ENCODE data around the gene RPRD1B.
A peak's percentile ranks its signal among the peaks of the same experiment; 100 is the strongest.

The RPRD1B gene

DNA sequence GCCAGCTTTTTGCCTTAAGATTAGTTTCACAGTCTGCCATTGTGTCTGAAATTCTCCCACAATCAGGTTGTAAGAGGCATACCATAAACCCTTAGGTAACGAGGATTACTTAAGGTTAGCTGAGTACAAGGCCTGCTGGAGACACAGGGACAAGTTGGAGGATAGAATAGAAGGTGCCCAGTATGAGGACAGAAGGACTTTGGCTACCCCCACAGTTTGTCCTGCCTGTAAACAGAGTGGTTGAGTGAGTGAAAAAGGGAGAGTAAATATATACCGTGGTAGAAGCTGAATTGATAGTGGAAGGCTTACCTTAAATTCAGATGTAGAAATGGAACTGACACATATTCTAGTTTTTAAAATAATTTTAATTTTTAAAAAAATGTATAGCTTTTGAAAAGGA lies 19.3 kb downstream of the RPRD1B start:
- TF ChIP-seq, protein P1, sequence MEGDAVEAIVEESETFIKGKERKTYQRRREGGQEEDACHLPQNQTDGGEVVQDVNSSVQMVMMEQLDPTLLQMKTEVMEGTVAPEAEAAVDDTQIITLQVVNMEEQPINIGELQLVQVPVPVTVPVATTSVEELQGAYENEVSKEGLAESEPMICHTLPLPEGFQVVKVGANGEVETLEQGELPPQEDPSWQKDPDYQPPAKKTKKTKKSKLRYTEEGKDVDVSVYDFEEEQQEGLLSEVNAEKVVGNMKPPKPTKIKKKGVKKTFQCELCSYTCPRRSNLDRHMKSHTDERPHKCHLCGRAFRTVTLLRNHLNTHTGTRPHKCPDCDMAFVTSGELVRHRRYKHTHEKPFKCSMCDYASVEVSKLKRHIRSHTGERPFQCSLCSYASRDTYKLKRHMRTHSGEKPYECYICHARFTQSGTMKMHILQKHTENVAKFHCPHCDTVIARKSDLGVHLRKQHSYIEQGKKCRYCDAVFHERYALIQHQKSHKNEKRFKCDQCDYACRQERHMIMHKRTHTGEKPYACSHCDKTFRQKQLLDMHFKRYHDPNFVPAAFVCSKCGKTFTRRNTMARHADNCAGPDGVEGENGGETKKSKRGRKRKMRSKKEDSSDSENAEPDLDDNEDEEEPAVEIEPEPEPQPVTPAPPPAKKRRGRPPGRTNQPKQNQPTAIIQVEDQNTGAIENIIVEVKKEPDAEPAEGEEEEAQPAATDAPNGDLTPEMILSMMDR (IDR thresholded peaks at IDR 0.05) = no peak

GRCh38 chr20:38054647-38055046 lies 21.1 kb downstream of the RPRD1B start:
- TF ChIP-seq, protein P1 (IDR thresholded peaks at IDR 0.05) = no peak

DNA sequence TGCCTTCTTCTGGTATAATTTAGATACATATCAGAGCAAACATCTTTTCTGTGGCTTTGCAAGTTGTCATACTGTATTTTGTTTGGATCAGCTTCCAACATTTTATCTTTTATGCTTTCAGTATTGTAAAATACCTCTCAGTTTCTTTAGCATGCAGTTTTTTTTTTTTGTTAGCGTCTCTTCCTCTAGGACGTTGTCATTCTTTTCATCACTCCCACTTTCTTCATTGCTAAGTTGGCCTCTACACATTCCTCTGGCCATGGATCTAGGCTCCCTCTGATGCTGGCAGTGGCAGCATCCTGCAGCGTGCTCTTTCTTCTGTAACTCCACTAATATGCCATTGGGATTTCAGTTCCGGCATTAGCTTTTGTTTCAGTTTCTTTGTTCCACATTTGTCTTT lies 21.7 kb downstream of the RPRD1B start:
- TF ChIP-seq, protein P1 (IDR thresholded peaks at IDR 0.05) = no peak

- TF ChIP-seq, protein P1 (IDR thresholded peaks at IDR 0.05) = no peak
Observed at GRCh38 chr20:38055848-38056247, 22.3 kb downstream of the RPRD1B start.

DNA sequence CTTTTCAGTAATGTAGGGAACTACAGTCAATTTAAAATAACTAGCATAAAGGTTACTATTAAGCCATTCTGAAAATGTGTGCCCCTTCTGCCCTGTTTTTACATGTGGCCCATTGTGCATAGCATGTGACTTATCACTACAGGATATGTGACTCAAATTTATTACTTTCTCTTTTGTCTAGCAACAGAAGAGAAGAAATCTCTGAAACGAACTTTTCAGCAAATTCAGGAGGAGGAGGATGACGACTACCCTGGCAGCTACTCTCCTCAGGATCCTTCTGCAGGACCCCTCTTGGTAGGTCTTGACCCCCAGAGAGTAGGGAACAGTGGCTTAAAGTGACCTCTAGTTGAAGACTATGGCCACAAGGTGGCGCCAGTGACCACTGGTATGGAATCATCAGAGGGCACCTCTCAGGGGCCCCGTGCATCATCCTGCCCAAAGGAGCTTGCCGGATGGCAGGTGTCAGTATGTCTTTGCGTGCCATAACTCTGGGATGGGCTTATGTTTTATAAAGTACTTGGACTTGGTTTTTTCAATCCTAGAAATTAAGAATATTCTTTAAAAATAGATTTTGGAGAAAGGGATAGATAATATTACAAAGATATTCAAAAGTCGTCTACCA lies 23.9 kb downstream of the RPRD1B start:
- TF ChIP-seq, protein P1 (IDR thresholded peaks at IDR 0.05) = peak; percentile 86

- TF ChIP-seq, protein P1 (IDR thresholded peaks at IDR 0.05) = no peak
Observed at GRCh38 chr20:38059832-38060231, 26.3 kb downstream of the RPRD1B start.

- TF ChIP-seq, protein P1 (IDR thresholded peaks at IDR 0.05) = no peak
Observed at GRCh38 chr20:38060536-38060935, 27.0 kb downstream of the RPRD1B start.

GRCh38 chr20:38061109-38061508 lies 27.6 kb downstream of the RPRD1B start:
- TF ChIP-seq, protein P1 (IDR thresholded peaks at IDR 0.05) = no peak

Data from LNCAP (cell line).